Stimulated activated CD4-positive, alpha-beta T cell treated with anti-CD3 and anti-CD28 coated beads, Interleukin-1b, Interleukin-23, amount 100 ng/mL, for 4 hours (primary cell): Measurements from ENCODE around the gene SFRP5.

Source experiments
- DNase-seq, 2 donors: peaks; one replicate each; pipeline ENCODE4 v3.0.0-alpha.2; 2020; ENCODE audit warnings: low read depth in 2 of 2

SFRP5 gene, protein sequence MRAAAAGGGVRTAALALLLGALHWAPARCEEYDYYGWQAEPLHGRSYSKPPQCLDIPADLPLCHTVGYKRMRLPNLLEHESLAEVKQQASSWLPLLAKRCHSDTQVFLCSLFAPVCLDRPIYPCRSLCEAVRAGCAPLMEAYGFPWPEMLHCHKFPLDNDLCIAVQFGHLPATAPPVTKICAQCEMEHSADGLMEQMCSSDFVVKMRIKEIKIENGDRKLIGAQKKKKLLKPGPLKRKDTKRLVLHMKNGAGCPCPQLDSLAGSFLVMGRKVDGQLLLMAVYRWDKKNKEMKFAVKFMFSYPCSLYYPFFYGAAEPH

DNA sequence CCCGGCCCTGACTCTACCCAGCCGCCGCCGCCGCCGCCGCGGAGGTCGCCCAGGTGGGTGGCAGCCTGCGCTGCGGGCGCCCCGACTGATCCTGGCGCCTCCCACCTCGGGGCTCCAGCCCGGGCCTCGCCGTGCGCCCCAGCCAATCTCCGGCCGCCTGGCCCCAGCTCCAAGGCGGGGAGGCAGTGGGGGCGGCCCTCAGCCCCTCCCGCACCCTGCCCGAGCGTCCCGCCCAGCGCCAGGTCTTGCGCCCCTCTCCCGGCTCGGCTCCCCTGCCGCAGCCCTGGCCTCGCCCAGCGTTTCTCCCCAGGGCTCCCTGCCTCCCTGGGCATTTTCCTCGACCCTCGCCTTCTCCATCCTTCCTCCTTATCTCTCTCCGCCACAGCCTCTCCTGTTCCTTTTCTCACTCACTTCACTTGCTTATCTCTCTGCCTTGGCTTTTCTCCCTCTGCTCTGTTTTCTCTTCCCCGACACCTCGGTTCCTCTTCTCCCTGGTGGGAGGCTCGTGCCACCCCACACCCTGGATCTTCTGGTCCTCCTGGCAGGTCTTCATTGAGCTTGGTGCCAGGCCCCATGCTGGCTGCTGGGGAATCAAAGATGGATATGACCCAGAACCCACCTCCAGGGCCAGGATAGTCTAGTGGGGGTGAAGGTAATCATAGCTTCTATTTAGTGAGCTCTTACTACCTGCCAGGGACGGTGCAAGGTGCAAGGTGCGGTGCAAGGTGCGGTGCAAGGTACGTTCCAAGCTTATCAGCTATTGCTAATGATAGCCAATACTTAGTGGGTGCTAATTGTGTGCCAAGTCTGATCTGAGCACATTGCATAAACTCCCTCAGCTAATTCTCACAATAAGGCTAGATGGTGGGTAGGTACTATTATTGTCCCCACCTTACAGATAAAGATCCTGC is at the start of gene SFRP5:
SFRP5 (minus strand) TSS at position 87 of the 911 bp plus-strand sequence. CDS start 166 bp downstream, outside the sequence.
- DNase-seq = no peak

DNA sequence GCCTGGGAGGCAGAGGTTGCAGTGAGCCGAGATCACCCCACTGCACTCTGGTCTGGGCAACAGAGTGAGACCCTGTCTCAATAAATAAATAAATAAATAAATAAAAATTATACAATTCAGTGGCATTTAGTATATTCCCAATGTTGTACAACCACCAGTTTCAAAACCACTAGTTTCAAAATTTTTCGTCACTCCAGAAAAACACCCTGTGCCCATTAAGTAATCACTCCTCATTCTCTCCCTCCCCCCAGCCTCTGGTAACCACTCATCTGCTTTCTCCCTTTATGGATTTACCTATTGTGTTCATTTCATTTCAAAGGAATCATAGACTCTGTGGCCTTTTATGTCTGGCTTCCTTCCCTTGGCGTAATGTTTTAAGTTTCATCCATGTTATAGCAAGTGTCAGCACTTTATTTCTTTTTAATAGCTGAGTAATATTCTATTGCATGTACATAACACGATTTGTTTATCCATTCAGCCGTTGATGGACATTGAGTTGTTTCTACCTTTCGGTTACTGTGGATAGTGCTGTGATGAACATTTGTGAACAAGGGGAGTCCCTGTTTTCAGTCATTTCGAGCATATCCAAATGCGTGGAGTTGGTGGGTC is 48.4 kb upstream of the SFRP5 start:
- DNase-seq = no peak

DNA sequence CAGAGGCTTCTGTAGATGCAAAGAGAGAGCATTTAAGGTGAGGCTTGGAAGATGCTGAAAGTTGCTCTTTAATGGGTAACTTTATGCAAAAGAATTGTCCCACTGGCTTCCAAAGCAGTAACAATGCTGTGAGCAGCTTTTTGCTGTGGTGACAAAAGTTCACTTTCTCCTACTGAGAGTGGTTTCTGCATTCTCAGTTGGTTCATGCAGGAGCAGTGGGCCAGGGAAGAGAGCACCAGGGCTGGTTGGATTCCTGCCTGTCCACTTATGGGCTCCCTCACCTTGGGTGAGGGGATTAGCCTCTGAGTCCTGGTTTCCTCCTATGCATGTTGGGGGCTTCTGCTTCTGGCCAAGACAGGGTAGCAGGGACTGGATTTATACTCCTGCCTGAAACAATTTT is 46.8 kb upstream of the SFRP5 start:
- no peak for DNase-seq

DNA sequence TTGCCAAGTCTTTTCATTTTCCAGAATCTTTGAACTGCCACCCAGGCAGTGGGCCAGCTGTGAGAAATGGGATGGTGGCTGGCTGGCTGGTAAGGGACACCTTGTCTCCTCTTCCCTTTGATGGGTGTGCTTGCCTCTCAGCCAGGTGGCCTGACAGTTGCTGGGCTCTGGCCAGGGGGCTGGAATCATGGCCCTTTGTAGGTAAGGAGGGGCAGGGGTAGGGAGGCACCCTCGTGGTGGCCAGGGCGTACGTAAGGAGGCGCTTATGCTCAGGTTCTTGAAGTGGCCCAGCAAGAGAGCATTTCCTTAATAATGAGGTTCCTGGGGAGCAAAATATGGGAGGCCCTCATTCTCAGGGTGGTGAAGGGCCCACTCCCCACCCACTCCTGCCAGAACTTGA is 44.8 kb upstream of the SFRP5 start:
- no peak for DNase-seq

DNA sequence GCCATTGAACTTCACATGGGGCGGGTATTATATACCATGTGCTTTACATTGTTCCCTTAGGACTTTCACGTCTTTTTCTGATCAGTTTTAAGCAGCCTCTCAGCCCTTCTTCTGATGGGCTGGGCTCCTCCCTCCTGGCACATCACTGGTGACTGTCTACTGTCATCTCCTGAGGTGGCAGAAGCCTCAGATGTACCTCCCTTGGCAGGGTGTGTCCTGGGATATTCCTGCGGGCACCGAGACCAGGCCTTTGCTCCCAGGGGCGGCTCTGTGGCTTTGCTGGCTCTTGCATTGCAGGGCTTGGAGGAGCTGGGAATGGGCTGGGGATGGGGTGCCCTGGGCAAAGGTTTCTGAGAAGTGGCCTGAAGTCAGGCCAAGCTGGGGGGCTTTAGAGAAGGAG is 43.2 kb upstream of the SFRP5 start:
- no peak for DNase-seq

DNA sequence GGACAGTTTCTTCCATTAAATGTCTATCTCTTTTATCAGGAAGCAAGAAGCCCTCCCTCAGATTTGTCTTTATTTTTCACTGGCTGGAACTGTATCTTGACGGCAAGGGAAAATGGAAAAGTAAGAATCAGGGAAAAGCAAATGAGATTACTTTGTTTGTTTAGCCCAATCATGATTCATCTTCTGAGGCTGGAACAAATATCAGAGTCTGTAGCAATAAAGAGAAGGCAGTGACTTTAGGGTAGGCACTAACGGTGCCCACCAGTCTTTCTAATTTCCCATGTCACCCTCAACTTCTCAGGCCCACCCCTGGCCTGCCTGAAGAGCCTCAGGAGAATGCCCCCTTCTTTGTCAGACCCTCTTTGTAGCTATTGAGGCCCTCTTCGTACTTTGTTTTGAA is 41.5 kb upstream of the SFRP5 start:
- DNase-seq = no peak

DNA sequence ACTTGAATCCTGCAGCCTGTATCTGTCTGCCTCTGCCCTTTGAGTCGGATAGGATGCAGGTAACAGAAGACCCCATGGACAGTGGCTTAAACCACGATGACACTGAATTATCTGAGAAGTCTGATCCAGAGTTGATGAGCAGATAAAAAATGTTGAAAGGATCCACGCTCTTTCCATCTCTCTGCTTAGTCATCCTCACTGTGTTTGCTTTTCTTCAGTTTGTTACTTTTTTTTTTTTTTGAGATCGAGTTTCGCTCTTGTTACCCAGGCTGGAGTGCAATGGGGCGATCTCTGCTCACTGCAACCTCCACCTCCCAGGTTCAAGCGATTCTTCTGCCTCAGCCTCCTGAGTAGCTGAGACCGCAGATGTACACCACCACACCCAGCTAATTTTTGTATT is 40.9 kb upstream of the SFRP5 start:
- no peak for DNase-seq

DNA sequence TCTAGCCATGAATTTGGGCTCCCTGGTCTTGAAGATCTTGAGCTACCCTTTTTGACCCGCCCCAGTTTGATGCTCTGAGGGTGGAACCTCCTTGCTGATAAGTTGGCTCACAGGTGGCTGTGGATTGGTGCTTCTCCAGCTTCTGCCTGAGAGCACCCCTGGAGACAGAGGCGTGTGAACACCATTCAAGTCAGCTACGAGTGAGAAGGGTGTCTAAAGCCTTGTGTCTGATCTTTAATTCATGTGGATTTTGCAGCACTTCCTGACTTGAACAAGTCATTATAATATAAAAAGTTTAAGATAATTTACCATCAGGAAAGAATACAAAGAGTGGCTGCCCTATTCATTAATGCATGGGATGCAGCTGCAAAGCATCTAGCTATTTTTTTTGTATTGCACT is 40.2 kb upstream of the SFRP5 start:
- DNase-seq = no peak

DNA sequence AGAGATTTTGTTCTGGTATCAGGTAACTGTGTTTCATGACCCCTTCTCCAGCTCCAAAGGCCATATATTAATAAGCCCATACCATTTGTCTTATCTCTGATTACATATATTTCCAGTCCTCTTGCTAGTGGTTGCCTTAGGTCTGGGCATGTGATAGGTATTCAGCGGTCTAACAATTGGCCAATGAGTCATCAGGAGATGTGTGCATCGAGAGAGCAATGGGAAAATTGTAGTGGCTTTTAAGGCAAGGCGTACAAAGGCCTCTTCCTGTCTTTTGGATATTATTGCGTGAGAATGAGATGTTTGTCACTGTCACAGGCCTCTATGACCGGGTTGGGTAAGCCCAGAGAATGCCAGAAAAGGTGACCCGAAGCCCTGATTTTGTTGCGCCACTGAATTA is 38.6 kb upstream of the SFRP5 start:
- no peak for DNase-seq

DNA sequence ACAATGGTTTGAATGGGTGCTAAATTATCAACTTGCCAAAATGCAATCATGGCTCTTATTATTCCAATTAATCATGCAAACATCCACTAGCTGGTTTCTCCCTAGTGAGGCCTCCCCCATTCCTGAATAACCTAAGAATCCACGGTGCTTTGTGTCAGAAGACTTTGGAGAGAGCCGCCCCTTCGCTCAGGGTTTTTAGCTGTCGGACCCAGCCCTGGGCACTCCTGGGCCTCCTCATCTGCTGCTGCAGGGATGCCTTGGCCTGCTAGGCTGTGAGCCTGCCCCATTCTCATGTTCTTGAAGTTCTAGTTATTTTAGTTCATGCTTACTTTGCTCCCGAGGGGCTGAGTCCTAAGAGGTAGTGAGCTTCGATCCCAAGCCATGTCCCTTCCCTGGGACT is 34.1 kb upstream of the SFRP5 start:
- DNase-seq = no peak

DNA sequence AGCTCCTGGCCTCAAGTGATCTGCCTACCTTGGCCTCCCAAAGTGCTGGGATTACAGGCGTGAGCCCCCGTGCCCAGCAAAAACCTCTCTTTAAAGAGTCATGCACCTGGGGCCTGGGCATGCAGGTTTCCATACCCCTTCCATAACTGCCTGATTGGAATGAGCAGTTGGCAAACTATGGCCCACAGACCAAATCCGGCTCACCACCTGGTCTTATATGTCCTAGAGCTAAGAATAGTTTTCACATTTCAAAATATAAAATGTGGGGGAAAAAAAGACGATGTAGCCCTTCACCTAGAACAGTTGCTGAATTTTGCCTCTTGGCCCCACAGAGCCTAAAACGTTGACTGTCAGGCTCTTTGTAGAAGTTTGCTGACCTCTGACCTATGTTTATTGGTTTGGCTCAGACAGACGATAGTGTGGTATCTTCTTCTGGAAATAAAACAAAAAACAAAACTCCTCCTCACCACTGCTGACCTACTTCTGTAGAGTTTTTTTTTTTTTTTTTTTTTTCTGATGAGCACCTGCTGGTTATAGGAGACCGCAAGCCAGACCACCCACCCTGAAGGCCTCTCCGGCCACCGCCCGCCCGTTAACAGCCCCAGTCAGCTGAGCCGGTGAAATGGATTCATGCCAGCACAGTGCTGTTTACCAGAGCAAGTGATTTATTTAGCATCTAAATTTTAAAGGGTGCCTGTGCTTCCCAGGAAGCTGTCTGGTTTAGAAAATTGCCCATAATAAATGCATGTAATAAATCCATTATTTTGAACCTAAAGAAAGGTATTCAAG is 33.5 kb upstream of the SFRP5 start:
- DNase-seq = no peak

DNA sequence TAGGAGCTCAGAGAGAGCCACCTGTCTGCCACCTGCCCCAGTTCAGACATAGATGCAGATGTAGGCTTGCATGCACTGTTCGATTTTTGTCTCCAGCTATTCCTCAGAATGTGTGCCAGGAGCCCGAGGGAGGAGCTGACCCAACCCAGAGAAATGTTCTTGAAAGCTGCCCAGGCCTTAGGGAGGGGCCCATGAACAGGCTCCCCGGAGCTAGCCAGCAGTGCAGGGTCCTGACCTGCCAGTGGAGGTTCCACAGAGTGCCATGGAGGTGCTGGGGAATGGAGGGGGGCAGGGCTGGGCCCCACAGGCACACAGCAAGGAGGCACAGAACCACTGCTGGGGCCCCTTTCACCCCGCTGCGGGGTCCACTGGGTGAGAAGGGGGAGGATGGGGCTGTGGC is 29.6 kb upstream of the SFRP5 start:
- no peak for DNase-seq

DNA sequence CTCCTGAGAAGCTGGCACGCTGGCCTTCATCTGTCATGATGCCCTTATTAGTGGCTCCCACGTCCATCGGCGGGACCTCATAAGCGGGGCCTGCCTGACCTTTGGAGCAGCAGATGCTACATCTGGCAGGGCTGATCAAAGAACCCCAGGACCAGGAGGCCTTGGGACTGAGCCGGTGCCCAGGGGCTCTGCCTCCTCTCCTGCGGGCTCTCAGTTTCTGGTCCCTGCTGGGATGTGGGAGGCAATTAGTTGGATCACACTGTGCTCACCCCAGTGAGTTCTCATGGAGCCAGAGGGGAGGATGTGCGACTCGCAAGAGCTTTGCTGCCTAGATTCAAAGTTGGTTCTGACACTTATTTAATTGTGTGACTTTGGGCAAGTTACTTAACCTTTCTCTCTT is 28.7 kb upstream of the SFRP5 start:
- DNase-seq = no peak

DNA sequence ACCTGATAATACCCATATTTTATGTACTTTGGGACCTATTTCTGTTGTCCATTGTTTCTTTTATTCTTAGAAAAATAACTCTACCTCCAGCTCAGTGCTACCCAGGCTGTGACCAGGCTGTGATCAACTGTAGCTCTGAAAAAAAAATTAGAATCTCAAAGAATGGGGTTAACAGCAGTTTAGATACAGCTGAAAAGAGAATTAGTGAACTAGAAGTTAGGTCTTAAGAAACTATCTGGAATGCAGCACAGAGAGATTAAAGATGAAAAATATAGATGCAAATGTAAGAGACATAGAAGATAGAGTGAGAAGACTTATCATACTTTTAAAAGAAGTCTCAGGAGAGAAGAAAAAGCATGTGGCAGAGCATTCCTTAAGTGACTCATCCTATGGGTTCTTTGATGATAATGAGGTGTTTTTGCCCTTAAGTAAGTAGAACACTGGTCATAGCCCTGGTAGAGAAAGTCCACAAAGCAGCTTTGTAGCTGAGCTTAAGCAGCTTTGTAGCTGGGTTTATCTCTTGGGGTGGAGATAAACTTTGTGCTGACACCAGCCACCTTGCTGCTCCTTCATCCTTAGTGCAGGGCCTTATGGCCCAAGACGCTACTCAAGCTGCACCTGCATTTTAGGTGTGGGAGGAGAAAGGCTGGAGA is 27.3 kb upstream of the SFRP5 start:
- no peak for DNase-seq

DNA sequence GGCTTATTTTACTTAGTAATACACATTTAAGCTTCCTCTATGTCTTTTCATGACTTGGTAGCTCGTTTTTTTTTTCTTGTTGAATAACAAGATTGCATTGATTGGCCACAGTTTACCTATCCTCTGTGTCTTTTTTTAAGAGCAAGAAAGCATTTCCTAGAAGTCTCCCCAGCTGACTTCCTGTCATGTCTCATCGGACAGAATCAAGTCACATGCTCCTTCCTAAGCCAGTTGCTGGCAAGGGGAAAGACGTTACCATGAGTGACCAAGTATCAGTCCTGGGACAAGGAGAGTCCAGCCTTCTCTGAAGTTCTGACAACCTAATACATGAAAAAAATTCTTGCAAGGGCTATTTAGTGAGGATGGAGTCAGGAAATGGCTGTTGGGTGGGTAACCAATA is 24.9 kb upstream of the SFRP5 start:
- peak in 1 of 2 donors; percentile 22 for DNase-seq

DNA sequence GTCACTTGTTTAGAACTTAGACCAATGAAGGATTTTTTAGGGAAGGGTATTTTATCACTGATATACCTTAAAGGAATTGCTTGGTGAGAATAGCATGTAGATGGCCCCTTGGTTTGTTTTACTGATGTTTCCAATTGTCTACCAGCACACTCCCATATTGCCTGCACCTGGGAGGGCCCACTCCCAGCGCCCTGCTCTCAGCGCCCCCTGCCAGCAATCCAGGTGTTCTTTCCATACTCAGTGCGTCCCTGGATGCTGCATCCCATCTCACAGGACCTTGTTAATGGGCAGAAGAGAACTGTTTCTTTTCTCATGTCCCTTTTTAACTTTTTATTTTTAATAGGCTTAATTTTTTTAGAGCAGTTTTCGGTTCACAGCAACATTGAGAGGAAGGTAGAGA is 24.1 kb upstream of the SFRP5 start:
- no peak for DNase-seq

DNA sequence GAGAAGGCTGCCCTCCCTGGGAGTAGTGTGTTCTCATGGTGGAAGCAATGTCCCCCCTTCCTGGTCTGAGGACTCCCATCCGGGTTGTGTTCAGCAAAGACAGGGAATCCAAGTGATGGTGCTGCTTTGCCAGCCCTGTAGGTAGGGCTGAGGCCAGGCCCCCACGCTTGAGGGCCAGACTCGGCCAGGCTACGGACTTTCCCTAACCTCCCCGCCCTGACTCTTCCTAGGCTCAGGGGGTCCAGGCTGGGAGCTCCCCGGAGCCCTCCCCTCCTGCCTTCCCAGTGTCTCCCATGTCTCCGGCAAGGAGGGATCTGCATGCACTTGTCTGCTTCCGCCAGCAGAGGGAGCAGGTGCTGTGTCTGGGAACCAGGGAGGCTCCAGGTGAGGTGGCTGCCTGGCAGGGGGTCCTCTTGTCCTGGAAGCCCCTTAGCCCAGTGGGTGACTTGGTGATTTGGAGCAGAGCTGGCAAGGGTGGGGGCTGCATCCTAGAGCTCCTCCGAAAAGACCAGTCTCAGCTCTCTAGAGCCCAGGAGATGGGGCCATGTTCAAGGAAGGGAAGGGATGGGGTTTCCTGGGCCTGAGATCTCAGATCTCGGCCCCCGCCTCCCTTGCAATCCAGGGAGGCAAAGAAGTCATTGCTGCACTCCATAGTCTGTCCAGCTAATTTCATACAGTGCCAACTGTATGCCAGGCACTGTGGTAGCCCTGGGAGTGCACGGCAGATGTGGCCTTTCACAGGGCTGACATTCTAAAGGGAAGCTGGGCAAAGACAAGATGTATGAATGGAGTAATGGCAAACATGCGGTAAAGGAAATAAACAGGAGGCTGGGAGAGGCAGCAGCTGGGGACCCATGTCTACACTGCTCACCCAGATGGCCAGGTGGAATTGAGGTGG is 20.3 kb upstream of the SFRP5 start:
- DNase-seq = peak; percentile 61 to 67

DNA sequence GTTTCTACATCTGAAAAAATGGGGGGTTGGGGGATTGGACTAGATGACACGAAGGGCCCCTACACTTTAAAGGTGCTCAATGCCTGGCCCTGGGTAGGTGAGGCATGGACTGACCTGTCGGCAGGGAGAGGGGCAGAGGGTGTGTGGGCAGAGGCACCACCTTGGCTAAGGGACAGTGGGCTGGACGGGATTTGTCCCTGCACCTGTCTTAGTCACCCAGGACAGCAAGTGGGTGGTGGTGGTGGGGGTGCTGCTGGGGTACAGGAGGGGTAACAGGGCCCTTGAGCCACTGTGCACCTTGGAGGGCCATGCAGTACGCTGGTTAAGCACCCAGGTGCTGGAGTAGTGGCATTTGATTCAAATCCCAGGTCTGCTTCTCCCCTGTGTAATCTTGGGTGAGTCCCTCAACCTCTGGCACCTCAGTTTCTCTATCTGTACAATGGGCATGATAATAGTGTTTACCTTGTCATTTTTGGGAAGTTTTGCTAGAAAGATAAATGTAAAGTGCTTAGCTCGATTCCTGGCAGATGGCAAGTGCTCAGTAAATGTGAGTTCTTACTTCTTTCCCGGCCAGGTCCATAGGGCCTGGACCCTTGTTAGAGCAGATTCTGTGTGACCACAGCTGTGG is 18.1 kb upstream of the SFRP5 start:
- no peak for DNase-seq

DNA sequence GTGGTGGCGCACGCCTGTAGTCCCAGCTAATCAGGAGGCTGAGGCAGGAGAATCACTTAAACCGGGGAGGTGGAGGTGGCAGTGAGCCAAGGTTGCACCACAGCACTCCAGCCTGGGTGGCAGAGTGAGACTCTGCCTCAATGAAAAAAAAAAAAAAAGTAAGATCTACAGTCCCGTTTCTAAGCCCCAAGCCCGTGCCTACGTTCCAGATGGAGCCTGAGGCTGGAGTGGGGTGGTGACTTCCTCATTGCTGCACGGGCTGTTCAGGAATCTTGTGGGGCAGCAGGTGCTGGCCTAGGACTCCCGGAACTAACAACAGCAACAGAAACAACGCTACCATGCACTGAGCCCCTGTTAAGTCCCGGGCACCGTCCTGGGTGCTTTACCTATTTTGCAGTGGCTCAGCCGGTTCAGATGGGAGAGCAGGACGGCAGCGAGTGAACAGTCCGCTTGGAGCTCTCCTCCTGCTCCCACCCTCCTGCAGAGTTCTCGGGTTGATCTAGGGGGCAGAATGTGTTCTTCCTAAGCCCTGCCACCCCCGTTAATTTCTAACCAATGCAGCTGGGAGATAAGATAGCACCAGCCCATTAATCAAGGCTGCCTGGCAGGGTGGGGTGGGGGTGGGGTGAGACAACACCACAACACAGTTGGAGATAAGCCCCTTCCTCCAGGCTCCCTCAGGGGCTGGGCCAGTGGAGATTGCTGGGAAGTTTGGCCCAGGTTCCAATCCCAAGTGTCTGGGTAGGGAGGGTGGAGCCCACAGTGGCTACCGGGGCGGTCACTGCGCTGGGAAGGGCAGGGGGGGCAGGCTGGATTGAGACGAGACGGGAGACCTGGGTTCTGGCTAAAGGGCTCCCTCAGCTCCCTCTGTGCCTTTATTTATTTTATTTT is 17.0 kb upstream of the SFRP5 start:
- no peak for DNase-seq
